Osteoblast (primary cell): ENCODE measurements around the gene CSMD2. TPM values are rescaled to one million over a fixed set of nuclear protein-coding genes. Genes with fewer than 3 reads are reported as not detected.
A peak's percentile ranks its signal among the peaks of the same experiment; 100 is the strongest.

ENCODE experiments used
- DNase-seq: peaks from one replicate; pipeline ENCODE4 v3.0.0; 2011; ENCODE audit warnings: low spot score, mixed read lengths; ENCODE audit not compliant: insufficient read length; ENCODE audit errors: missing footprints
- H2AFZ ChIP-seq: 2 replicates; pipeline ENCODE4 v1.6.0; 2011; ENCODE audit warnings: mild to moderate bottlenecking, low read length
- H3K27ac ChIP-seq: 2 replicates; pipeline ENCODE4 v1.5.1; 2011; ENCODE audit warnings: mild to moderate bottlenecking, low read depth, low read length, moderate library complexity
- H3K27me3 ChIP-seq: 2 replicates; pipeline ENCODE4 v1.6.0; 2012; ENCODE audit warnings: mild to moderate bottlenecking, control low read depth, inconsistent platforms, low read length, moderate library complexity; ENCODE audit not compliant: insufficient read depth
- H3K36me3 ChIP-seq: 2 replicates; pipeline ENCODE4 v1.5.1; 2011; ENCODE audit warnings: mild to moderate bottlenecking, low read length, control low read depth, moderate library complexity; ENCODE audit not compliant: insufficient read depth
- H3K4me1 ChIP-seq: 2 replicates; pipeline ENCODE4 v1.5.1; 2011; ENCODE audit warnings: mild to moderate bottlenecking, low read length, control low read depth, moderate library complexity; ENCODE audit not compliant: insufficient read depth
- H3K4me2 ChIP-seq: 2 replicates; pipeline ENCODE4 v1.6.0; 2011; ENCODE audit warnings: mild to moderate bottlenecking, low read length; ENCODE audit not compliant: insufficient read depth
- H3K4me3 ChIP-seq: fragments of 200-600 bp; sonication (generic); 3 replicates; pipeline ENCODE4 v1.5.1; 2012; ENCODE audit warnings: mild to moderate bottlenecking, low read length, inconsistent platforms; ENCODE audit not compliant: insufficient read depth
- H3K79me2 ChIP-seq: 2 replicates; pipeline ENCODE4 v1.6.0; 2012; ENCODE audit warnings: mild to moderate bottlenecking, low read length, control low read depth, inconsistent platforms; ENCODE audit not compliant: insufficient read depth
- H3K9me3 ChIP-seq: 2 replicates; pipeline ENCODE4 v1.5.1; 2011; ENCODE audit warnings: low read depth, low read length, control low read depth
- H4K20me1 ChIP-seq: 2 replicates; pipeline ENCODE4 v1.6.0; 2012; ENCODE audit warnings: mild to moderate bottlenecking, low read length, control low read depth; ENCODE audit not compliant: insufficient read depth
- total RNA-seq: library from RNA; depleted of rRNA; stranded (reverse); fragments of >200 nt; gene quantifications from 2 replicates; pipeline ENCODE4 v1.2.3, GENCODE V29; 2012
- TF ChIP-seq, protein P1 (sequence below): IDR thresholded peaks from 2 replicates; pipeline ENCODE4 v1.5.1; 2011; ENCODE audit warnings: mild to moderate bottlenecking, low read depth, low read length, moderate library complexity; ENCODE audit errors: extremely low read depth

The CSMD2 gene
- total RNA-seq, 1 donor = 0.36 TPM

- H3K27me3 ChIP-seq = no peaks in the 10 kb centered on the region
- no peak overlapping the region for H3K27ac ChIP-seq
- no peaks in the 10 kb centered on the region for H3K4me1 ChIP-seq
- H3K36me3 ChIP-seq = no peaks in the 10 kb centered on the region
- H4K20me1 ChIP-seq = no peaks in the 10 kb centered on the region
- no peak overlapping the region for H3K4me2 ChIP-seq
- no peak overlapping the region for H2AFZ ChIP-seq
- no peaks in the 10 kb centered on the region for H3K79me2 ChIP-seq
- no peak overlapping the region for H3K4me3 ChIP-seq
- TF ChIP-seq, protein P1, sequence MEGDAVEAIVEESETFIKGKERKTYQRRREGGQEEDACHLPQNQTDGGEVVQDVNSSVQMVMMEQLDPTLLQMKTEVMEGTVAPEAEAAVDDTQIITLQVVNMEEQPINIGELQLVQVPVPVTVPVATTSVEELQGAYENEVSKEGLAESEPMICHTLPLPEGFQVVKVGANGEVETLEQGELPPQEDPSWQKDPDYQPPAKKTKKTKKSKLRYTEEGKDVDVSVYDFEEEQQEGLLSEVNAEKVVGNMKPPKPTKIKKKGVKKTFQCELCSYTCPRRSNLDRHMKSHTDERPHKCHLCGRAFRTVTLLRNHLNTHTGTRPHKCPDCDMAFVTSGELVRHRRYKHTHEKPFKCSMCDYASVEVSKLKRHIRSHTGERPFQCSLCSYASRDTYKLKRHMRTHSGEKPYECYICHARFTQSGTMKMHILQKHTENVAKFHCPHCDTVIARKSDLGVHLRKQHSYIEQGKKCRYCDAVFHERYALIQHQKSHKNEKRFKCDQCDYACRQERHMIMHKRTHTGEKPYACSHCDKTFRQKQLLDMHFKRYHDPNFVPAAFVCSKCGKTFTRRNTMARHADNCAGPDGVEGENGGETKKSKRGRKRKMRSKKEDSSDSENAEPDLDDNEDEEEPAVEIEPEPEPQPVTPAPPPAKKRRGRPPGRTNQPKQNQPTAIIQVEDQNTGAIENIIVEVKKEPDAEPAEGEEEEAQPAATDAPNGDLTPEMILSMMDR = no peak
- no peaks in the 10 kb centered on the region for H3K9me3 ChIP-seq
- no peak for DNase-seq
Measured at GRCh38 chr1:33686551-33686950, 478.5 kb downstream of the CSMD2 start.

GRCh38 chr1:33685256-33685655 is 479.8 kb downstream of the CSMD2 start:
- no peaks in the 10 kb centered on the region for H3K27me3 ChIP-seq
- H3K4me3 ChIP-seq = no peak overlapping the region
- TF ChIP-seq, protein P1 = no peak
- no peak overlapping the region for H3K27ac ChIP-seq
- no peaks in the 10 kb centered on the region for H3K36me3 ChIP-seq
- peak; percentile 17 for DNase-seq
- H4K20me1 ChIP-seq = no peaks in the 10 kb centered on the region
- H3K9me3 ChIP-seq = no peaks in the 10 kb centered on the region
- no peak overlapping the region for H3K4me2 ChIP-seq
- no peak overlapping the region for H2AFZ ChIP-seq
- no peaks in the 10 kb centered on the region for H3K79me2 ChIP-seq
- no peaks in the 10 kb centered on the region for H3K4me1 ChIP-seq

DNA sequence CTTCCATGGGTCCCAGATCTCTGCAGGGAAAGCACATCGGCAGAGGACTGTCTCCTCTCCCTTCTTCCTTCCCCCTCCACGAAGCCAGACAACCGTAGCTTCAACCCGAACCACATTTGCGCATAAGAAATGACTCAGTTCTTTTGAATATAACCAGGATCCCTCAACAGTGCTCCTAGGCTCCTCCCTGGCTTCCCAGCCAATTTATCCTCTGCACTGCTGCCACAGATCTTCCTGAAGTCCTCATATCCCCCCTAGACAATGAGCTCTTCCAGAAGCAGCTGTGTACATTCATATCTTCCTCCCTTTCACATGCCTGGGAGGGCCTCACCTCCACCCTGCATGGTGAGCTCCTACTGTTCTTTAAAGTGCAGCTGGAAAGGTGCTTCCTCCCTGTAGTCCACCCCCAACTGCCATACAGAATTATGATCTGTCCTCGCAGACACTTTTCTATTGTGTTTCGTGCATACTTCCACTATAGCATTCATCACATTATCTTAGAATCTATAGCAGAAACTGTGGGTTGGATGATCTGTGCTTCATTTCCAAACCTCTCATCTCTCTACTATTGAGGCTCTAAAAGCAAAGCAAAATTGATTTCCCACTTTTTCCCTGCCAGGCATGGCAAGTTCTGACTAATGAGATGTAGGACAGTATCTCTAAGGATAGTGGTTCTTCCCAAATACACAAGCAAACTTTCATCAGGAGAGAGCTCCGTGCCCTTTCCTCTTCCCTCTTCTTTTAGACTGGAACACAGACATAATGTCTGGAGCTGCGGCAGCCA is 480.4 kb downstream of the CSMD2 start:
- Histone ChIP-seq H3K36me3 (no peaks in the 10 kb centered on the region), H3K4me3 (no peak overlapping the region), H3K79me2 (no peaks in the 10 kb centered on the region), H3K27me3 (no peaks in the 10 kb centered on the region), H3K27ac (no peak overlapping the region), H4K20me1 (no peaks in the 10 kb centered on the region), H3K9me3 (no peaks in the 10 kb centered on the region), H2AFZ (no peak overlapping the region), H3K4me1 (no peaks in the 10 kb centered on the region), H3K4me2 (no peak overlapping the region)
- no peak for DNase-seq
- TF ChIP-seq, protein P1 = no peak

GRCh38 chr1:33683913-33684312 is 481.1 kb downstream of the CSMD2 start:
- H3K36me3 ChIP-seq = no peaks in the 10 kb centered on the region
- H4K20me1 ChIP-seq = no peaks in the 10 kb centered on the region
- no peak overlapping the region for H2AFZ ChIP-seq
- no peaks in the 10 kb centered on the region for H3K4me1 ChIP-seq
- no peak overlapping the region for H3K4me2 ChIP-seq
- H3K9me3 ChIP-seq = no peaks in the 10 kb centered on the region
- H3K79me2 ChIP-seq = no peaks in the 10 kb centered on the region
- TF ChIP-seq, protein P1 = no peak
- no peak for DNase-seq
- H3K27me3 ChIP-seq = no peaks in the 10 kb centered on the region
- H3K27ac ChIP-seq = no peak overlapping the region
- H3K4me3 ChIP-seq = no peak overlapping the region
